HG03442 (cell line): ENCODE results near the gene PXN.

ENCODE experiments used
- ATAC-seq: cut with Tn5 transposase; IDR thresholded peaks from one replicate; pipeline ENCODE4 v1.9.1; 2021; ENCODE audit warnings: mild to moderate bottlenecking, moderate library complexity; ENCODE audit not compliant: unreplicated experiment

The PXN gene

DNA sequence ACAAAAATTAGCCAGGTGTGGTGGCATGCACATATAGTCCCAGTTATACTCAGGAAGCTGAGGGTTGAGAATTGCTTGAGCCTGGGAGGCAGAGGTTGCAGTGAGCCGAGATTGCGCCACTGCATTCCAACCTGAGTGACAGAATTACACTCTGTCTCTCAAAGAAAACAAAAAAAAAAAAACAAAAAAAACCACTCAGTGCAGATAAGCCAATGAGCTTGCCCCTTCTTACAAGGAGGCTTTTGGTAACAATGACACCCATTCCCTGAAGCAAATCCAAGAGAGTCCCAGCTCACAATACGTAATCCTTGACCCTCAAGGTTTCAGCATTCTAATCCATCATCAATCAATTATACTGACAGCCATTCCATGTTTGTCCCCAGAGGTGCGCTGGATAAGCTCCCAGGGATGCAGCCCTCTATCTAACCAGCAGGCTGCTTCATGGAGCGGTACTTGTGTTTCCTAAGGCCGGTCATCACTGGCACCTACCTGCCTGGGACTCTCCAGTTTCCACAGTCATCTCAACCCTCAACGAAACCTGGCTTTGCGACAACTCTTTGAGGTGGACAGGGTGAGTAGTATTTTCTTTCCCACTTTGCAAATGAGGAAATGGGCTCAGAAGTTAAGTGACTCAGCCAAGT, 83.4 kb downstream of the PXN start:
- no peak for ATAC-seq

- ATAC-seq, result no peak
Observed at GRCh38 chr12:120180975-120181374, 84.6 kb downstream of the PXN start.

DNA sequence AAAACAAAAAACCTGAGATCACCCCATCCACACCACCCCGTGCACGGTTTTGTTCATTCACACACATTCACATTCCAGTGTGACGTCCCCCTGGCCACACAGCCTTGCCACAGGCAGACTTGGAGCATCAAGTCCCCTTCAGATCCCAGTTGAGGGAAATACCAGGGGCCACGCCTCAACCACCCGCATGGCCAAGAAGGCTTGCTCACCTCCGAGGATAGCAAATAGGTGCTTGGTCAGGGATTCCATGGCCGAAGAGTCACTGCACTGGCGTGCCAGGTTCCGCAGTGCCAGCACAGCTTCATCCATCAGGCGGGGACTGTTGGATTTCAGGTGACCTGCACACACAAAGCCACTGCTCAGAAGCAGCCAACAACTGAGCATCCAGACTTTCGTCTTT, 90.0 kb downstream of the PXN start:
- no peak for ATAC-seq

GRCh38 chr12:120175062-120175461, 90.5 kb downstream of the PXN start:
- ATAC-seq, result no peak

- no peak for ATAC-seq
Observed at GRCh38 chr12:120172053-120172452, 93.5 kb downstream of the PXN start.

DNA sequence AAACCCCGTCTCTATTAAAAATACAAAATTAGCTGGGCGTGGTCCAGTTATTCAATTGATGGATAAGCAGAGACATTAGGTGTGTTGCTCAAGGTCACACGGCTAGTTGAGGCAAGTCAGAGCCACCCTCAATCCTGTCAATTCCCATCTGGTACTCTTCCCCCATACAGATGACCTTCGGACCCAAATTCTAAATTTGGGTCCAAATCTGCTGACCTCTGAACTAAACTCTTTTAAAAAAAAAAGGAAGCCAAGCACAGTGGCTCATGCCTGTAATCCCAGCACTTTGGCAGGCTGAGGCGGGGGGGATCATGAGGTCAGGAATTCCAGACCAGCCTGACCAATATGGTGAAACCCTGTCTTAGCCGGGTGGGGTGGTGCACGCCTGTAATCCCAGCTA, 94.9 kb downstream of the PXN start:
- ATAC-seq, result no peak

GRCh38 chr12:120169946-120170345, 95.6 kb downstream of the PXN start:
- ATAC-seq, result no peak

GRCh38 chr12:120168337-120168736, 97.2 kb downstream of the PXN start:
- no peak for ATAC-seq

DNA sequence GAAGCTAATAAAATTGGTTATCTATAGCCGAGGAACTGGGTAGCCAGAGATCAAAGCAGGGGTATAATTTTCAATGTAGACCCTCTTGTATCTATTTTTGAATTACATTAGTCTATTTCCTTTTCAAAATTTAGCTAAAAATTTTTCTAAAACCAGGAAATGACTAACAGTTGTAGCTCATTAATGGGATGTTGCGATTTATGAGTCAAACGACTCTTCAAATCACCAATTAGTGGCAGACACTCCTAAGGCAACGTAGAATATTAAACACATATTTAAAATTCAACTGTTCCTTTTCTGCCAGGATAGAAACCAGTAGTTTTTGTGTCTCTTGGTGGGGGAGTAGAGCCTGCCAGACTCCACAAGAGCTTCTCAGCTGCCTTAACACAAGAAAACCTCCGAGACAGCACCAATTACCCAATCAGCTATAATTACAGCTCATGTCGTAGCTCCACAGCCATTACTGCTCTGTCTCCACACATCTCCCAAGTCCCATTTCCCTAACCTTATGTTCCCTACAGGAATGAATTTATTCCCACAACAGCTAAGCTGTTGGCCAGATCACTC, 97.9 kb downstream of the PXN start:
- no peak for ATAC-seq

- ATAC-seq, result no peak
Observed at GRCh38 chr12:120164293-120164692, 101.2 kb downstream of the PXN start.

DNA sequence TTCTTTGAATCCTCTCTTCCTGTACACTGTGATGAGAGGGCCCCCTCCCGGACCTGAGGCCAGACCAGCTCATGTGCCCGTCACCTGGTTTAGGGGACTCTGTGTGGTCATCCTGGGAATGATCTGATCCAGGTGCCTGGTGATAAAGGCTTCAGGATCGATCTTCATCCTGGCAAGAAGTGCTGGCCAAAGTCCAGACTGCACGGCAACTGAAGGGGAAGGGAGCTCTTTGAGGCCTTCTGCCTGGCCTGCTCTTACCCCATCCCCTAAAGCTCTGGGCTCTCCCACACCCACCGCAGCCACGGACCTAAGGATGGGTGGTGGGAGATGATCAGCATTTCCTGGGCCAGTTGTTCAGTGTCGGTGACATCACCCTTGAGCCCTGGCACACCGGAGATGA, 102.8 kb downstream of the PXN start:
- ATAC-seq, result no peak

GRCh38 chr12:120161852-120162251, 103.7 kb downstream of the PXN start:
- ATAC-seq, result no peak
